KG1 (cell line): Measurements from ENCODE around the gene ADAMTSL3.

ENCODE experiments used
- DNase-seq: peaks from one replicate; lab custom pipeline; 2025; lab: John Stamatoyannopoulos, UW

The ADAMTSL3 gene

GRCh38 chr15:83837945-83838571 is 184.1 kb downstream of the ADAMTSL3 start:
- no peak for DNase-seq

DNA sequence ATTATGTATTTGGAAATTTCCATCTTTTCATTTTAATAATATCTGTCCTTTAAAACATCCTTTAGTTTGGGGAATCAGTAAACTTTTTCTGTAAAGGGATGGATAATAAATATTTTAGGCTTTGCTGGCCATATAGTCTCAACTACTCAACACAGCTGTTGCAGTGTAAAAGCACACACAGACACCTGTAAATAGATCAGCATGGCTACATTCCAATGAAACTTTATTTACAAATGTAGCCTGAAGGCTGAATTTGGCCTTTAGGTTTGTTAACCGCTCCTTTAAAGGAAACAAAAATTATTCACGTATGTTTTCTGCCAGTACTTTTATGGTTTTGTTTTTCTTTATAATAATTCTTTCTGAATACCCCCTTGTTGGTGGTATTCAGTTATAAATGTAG is 184.8 kb downstream of the ADAMTSL3 start:
- no peak for DNase-seq

DNA sequence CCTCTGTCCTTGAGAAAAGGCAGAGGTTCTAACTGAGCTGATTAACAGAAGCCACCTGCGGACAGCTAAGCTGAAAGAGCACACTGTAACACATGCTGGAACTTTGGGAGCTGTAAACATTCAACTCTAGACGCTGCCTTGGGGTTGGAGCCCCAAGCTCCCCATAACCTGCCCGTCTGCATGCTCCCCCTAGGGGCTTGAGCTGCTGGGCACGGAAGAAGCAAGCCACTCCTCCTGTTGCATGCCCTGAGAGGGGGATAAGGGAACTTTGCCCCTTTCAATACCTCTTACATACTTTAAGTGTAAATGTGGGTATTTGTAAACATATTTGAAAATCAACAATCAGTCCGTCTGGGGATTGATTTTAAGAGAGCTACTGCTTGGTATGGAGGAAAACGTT is 188.4 kb downstream of the ADAMTSL3 start:
- no peak for DNase-seq

DNA sequence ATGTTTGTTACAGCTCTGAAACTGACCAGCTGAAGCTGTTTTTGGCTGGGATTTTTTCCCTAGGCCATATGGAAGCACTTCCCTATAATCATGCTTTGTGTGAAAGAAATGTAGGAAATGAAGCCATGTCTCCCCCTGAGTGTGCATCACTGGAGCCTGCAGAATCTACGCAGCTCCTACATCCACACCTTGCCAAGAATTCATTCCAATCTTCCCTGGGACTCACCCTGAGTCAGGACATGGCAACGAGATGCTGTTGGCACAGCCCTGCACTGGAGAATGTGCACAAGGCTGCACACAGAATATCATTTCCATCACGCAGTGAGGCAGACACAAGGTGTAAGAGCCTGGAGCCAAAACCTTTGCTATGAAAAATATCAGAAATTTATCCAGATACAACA is 189.5 kb downstream of the ADAMTSL3 start:
- no peak for DNase-seq

DNA sequence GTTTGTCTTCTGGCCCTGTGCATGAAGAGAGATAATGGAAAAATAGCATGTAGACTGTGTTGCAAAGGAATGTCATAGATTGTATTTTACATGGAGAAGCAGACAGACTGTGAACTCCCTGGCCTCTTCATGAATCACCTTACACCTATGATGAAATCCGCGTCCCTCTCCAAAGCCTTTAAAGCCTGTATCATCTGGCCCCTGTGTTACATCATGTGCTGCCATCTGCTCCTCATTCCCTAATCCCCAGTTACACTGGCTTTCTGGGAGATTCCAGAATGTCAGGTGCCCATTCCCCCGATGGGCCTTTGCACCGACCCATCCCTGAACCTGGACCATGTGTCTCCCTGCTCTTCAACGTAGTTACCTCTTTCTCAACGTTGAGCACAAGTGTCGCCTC is 190.8 kb downstream of the ADAMTSL3 start:
- no peak for DNase-seq

- no peak for DNase-seq
Observed at GRCh38 chr15:83845230-83845629, 191.3 kb downstream of the ADAMTSL3 start.

- no peak for DNase-seq
Observed at GRCh38 chr15:83846847-83847246, 192.9 kb downstream of the ADAMTSL3 start.

DNA sequence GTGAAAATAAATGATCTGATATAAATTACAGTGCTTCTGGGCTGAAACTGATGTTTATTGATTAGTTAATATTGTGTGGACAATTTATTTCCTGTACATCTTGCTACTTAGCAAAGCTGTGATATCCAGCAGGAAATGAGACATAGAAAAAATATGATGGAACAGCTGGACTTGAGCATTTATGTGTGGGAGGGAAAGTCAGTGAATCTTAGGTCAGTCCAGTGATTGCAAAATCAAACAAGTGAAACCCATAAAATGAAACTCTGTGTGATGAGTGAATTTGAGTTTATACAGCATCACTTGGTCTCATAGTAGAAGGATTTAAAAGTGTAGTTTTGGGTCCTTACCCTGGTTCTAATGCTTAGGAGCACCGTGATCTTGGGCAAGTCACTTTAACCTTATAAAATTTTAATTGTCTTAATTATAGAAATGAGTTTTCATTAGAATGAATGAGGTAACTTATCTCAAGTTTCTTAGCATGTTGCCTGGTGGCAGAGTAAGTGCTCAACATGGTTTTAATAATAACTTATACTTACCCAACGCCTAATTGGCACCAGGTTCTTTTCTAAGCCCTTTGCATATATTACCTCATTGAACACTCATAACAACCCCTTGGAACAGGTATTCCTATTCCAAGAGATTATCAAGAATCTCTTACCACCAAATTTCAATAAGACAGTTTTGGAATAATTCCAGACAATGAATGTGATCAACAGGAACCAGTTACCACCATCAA is 194.6 kb downstream of the ADAMTSL3 start:
- DNase-seq, result no peak

GRCh38 chr15:83850015-83850414 is 196.1 kb downstream of the ADAMTSL3 start:
- DNase-seq, result no peak

DNA sequence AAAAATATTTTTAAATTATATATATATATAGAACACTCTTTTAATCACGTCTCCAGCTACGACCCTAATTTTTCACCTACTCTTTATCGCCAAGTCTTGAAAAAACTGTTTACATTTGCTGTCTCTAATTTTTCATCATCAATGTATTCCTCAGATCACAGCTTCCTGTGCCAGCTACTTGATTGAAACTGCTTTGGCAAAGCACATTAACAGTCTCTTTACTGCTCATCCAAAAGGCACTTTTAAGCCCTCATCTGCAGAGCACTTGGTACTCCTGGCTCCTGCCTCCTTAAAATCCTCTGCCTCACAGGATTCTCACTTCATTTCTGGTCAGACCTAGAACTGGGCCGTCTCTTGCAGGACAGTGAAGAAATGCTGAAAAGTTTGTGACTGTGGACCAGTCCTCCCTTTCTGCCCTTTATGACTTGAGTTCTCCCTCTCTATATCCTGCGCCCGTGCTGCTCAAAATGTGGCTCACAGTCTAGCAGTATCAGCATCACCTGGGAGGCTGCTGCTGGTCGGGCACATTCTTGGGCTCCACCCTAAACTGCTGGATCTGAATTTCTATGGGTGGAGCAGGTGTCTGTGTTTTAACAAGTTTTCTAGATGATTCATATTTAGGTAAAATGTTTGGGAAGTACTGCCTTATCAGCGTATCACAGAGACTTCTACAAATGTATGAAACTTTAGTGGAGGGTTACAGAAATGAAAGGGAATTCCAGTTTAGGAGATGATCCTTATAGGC is 196.8 kb downstream of the ADAMTSL3 start:
- no peak for DNase-seq

- DNase-seq, result no peak
Observed at GRCh38 chr15:83853232-83853631, 199.3 kb downstream of the ADAMTSL3 start.

DNA sequence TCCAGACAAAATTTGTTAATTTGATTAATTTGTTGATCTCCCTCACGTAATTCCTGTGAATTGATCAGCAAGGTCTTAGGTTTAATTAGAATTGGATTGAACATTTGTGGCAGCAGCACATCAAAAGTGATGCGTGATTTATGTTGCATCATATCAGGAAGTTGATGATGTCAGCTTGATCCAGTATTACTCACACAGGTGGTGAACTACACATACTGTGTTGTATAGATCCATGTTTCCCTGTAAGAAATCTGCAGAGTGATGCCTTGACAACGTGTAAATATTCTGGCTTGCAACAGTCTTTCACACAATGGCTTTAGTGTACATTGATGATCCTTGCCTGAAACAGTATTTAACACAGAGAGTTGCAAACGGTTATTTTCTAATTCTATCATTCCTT is 200.4 kb downstream of the ADAMTSL3 start:
- no peak for DNase-seq

- no peak for DNase-seq
Observed at GRCh38 chr15:83854950-83855707, 201.2 kb downstream of the ADAMTSL3 start.

- DNase-seq, result no peak
Observed at GRCh38 chr15:83855956-83856355, 202.0 kb downstream of the ADAMTSL3 start.

DNA sequence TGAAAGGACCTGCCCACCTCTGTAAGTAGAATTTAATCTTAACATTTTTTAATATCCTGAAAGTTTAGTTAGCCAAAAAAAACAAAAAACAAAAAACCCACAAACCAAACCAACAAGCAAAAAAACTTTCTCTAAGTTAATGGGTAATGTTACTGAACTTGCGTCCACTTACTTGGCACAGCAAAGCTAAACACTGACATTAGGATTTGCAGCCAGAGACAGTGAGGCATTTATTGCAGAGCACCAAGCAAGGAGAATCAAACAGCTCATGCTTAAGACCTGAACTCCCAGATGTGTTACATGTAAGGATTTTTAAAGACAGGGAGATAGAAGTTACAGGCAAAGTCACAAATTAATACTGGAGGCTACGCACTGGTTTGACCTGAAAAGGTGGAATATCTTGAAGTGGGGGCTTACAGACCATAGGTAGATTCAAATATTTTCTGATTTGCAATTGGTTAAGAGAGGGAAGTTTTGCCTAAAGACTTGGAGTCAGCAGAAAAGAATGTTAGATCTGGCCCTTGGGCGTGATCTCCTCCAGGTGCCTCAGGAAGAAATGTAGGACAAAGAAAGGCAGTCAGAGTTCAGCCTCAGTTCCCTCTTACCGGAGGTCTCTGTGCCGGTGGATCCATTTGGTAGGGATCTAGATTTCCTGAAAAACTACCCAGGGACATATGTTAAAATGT is 205.0 kb downstream of the ADAMTSL3 start:
- no peak for DNase-seq

- DNase-seq, result no peak
Observed at GRCh38 chr15:83866692-83867091, 212.8 kb downstream of the ADAMTSL3 start.

DNA sequence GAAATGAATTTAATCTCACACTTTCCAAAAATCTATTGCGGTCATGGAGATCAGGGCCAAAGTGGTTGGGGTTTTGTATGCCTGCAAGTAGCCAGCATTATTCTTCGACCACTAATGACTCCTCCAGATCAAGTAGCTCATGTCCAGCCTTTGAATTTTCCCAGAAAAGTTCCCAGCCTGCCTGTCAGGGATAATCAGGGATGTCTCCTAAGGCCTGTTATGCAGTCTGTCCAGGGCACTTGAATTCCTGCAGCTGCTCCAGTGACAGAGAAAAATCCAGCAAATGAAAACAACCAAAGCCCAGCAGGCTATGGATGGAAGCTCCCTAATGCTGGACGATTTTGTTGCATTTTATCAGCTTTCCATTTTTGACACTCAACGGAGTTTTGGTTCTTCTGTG is 215.4 kb downstream of the ADAMTSL3 start:
- DNase-seq, result no peak

DNA sequence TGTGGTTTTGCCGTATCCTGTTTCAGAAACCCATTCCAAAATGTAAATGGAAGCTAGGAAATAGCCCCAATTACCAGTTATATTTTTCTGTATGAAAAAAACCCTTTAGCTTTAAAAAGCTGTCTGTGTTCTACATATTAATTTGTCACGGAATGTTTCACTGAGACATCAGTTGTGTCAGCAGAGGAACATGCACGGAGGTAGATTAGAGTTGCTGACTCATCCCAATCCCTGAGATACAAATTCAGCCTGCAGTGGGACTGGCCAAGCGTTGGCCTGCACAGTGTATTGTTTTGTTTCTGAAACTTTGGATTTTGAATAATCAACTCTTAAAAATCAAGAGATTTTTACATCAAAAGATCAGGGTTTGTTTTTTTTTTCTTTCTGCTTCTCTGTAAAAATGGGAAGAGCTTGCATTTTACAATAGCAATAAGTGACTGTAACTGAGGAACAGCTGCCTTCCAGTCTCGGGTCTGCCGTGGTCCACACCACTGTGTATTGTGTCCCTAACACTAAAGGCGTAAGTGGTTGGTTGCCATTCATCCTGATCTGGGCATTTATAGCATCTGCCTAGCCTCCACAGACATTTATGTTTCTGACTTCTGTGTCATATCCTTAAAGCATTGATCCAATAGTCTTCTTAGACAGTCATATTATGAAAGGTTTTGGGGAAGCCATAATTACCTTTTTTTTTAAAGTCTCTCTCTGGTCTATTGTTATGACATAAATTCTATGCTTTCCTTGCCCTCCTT is 218.1 kb downstream of the ADAMTSL3 start:
- DNase-seq, result no peak

- no peak for DNase-seq
Observed at GRCh38 chr15:83873966-83874365, 220.0 kb downstream of the ADAMTSL3 start.

GRCh38 chr15:83880529-83880928 is 226.6 kb downstream of the ADAMTSL3 start:
- no peak for DNase-seq

GRCh38 chr15:83881156-83881555 is 227.2 kb downstream of the ADAMTSL3 start:
- no peak for DNase-seq
